Breast epithelium (tissue), 4 donors: ENCODE data around the gene TNIP2. TPM values are rescaled to one million over a fixed set of nuclear protein-coding genes. Genes with fewer than 3 reads are reported as not detected.
"Not testable (repeated sequence)": the region's sequence is repeated elsewhere in the genome, so short reads cannot be mapped to it uniquely, and the experiment has no call there.

Experiments
- DNase-seq, 2 donors: peaks; one replicate each; pipeline ENCODE4 v3.0.0-alpha.2; 2019; ENCODE audit warnings: low spot score in 2 of 2
- H3K27ac ChIP-seq, 2 donors: fragments of 200-600 bp; sonication (generic) in 1 of 2; one replicate each; pipeline ENCODE4 v1.5.1; 2016 to 2019; ENCODE audit warnings: mild to moderate bottlenecking in 1 of 2
- H3K27me3 ChIP-seq, 2 donors: fragments of 200-600 bp; sonication (generic) in 1 of 2; one replicate each; pipeline versions ENCODE4 v1.5.1 to v1.6.0; 2017 to 2019; ENCODE audit warnings: control low read depth in 1 of 2, mild to moderate bottlenecking in 1 of 2
- H3K36me3 ChIP-seq: fragments of 200-600 bp; one replicate; pipeline ENCODE4 v1.5.1; 2019
- H3K4me1 ChIP-seq, 2 donors: fragments of 200-600 bp; sonication (generic); one replicate each; pipeline ENCODE4 v1.5.1; 2016 to 2019; ENCODE audit warnings: control low read depth in 1 of 2
- H3K4me3 ChIP-seq, 3 donors: fragments of 200-600 bp; sonication (generic); 1 replicate in 2 of 3; 2 replicates in 1 of 3; pipeline ENCODE4 v1.5.1; 2016 to 2019; ENCODE audit warnings: mild to moderate bottlenecking in 3 of 3, moderate library complexity in 2 of 3
- H3K9me3 ChIP-seq, 2 donors: fragments of 200-600 bp; sonication (generic) in 1 of 2; one replicate each; pipeline ENCODE4 v1.5.1; 2016 to 2019; ENCODE audit warnings: control low read depth in 1 of 2
- POLR2A ChIP-seq: fragments of 450-650 bp; IDR thresholded peaks from one replicate; pipeline ENCODE4 v1.6.1; 2016; ENCODE audit warnings: antibody characterized with exemption, mild to moderate bottlenecking, moderate library complexity
- POLR2AphosphoS5 ChIP-seq, 3 donors: sonication (generic); formaldehyde crosslinking; IDR thresholded peaks; one replicate each; pipeline ENCODE4 v1.6.1; 2017; ENCODE audit warnings: antibody characterized with exemption in 3 of 3
- intact Hi-C: fragments of 100-400 bp; cut with DNase I; formaldehyde crosslinking; loops from one replicate; pipeline ENCODE4 v1.15.1; 2023; ENCODE audit warnings: low total_unique reads
- total RNA-seq, 3 donors: library from RNA; depleted of rRNA; stranded (reverse); fragments of >200 nt; gene quantifications; one replicate each; pipeline ENCODE4 v1.1.0, GENCODE V29; 2016
- TF ChIP-seq, protein P1 (sequence below), 3 donors: fragments of 450-650 bp; IDR thresholded peaks; one replicate each; pipeline ENCODE4 v1.5.1; 2016 to 2017; ENCODE audit warnings: antibody characterized with exemption in 3 of 3, mild to moderate bottlenecking in 3 of 3, moderate library complexity in 3 of 3

TNIP2 gene
- total RNA-seq, 3 donors from 2014 or later: 46.4 to 73.4 (median 64.2) TPM

DNA sequence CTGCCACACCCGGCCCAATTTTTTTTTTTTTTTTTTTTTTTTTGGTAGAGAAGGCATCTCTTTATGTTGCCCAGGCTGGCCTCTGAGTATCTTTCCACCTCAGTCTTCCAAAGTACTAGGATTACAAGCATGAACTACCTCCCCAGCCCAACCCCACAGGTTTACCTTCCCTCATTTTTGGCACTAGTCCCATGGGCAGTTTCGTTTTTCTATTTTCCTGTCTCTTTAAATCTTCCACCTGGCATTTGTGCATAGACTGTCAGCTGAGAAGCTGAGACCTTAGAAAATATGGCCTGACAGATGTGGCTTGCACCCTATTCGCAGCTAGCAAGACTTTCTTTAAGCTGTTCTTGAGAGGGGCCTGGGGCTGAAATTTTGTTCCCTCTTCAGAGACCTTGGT is 27.9 kb downstream of the TNIP2 start:
- DNase-seq: no peak
- Histone ChIP-seq H3K4me3 (no peak overlapping the region), H3K36me3 (no peaks in the 10 kb centered on the region), H3K27me3 (no peaks in the 10 kb centered on the region), H3K27ac (no peak overlapping the region), H3K4me1 (peaks cover 0 to 4% of the 10 kb centered on the region in 2 donors), H3K9me3 (no peaks in the 10 kb centered on the region)
- intact Hi-C loops: no loop called here
- TF ChIP-seq POLR2A: no peak
- TF ChIP-seq, protein P1, sequence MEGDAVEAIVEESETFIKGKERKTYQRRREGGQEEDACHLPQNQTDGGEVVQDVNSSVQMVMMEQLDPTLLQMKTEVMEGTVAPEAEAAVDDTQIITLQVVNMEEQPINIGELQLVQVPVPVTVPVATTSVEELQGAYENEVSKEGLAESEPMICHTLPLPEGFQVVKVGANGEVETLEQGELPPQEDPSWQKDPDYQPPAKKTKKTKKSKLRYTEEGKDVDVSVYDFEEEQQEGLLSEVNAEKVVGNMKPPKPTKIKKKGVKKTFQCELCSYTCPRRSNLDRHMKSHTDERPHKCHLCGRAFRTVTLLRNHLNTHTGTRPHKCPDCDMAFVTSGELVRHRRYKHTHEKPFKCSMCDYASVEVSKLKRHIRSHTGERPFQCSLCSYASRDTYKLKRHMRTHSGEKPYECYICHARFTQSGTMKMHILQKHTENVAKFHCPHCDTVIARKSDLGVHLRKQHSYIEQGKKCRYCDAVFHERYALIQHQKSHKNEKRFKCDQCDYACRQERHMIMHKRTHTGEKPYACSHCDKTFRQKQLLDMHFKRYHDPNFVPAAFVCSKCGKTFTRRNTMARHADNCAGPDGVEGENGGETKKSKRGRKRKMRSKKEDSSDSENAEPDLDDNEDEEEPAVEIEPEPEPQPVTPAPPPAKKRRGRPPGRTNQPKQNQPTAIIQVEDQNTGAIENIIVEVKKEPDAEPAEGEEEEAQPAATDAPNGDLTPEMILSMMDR (IDR thresholded peaks at IDR 0.05): no peak
- TF ChIP-seq POLR2AphosphoS5 (IDR thresholded peaks at IDR 0.05): no peak

DNA sequence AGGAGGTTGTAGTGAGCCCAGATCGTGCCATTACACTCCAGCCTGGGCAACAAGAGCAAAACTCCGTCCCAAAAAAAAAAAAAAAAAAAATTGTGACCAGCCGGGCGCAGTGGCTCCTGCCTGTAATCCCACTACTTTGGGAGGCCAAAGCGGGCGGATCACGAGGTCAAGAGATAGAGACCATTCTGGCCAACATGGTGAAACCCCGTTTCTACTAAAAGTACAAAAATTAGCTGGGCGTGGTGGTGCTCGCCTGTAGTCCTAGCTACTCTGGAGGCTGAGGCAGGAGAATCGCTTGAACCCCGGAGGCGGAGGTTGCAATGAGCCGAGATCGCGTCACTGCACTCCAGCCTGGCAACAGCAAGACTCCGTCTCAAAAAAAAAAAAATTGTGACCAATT is 29.3 kb downstream of the TNIP2 start:
- H3K27me3 ChIP-seq, H3K36me3 ChIP-seq, intact Hi-C loops, DNase-seq, H3K4me3 ChIP-seq, H3K27ac ChIP-seq, H3K4me1 ChIP-seq, H3K9me3 ChIP-seq: not testable (repeated sequence)

DNA sequence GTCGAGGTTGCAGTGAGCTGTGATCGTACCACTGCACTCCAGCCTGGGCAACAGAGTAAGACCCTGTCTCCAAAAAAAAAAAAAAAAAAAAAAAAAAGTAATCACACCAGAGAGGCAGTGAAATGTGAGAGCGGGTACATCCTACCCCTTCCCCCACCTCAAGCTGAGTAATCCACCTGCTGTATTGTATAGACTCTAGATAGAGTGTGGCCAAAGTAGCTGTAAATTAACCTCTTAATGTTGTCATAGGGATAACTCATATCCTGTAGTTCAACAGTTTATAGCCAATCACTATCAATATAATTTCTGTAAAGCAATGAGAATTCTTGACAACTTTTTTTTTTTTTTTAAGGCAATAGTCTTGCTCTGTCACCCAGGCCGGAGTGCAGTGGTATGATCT is 30.8 kb downstream of the TNIP2 start:
- H3K36me3 ChIP-seq: no peaks in the 10 kb centered on the region
- no peaks in the 10 kb centered on the region for H3K27me3 ChIP-seq
- H3K9me3 ChIP-seq: no peaks in the 10 kb centered on the region
- TF ChIP-seq POLR2AphosphoS5 (IDR thresholded peaks at IDR 0.05): no peak
- TF ChIP-seq POLR2A: no peak
- TF ChIP-seq, protein P1 (IDR thresholded peaks at IDR 0.05): no peak
- no peaks in the 10 kb centered on the region for H3K4me1 ChIP-seq
- no peak for DNase-seq
- intact Hi-C loops: no loop called here
- H3K27ac ChIP-seq: no peak overlapping the region
- no peak overlapping the region for H3K4me3 ChIP-seq

DNA sequence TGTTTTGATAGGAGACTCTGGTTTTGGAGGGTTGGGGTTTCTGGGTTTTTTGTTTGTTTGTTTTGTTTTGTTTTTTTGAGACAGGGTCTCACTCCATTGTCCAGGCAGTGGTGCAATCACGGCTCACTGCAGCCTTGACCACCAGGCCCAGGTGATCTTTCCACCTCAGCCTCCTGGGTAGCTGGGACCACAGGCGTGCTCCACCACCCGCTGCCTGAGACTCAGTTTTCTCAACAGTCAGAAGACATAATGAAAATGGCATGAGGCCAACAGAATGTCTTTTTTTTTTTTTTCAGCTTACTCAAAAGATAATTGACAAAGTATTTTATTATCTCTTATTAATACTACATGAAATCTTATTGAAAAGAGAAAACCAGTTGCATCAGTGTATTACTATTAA is 32.4 kb downstream of the TNIP2 start:
- intact Hi-C loops: no loop called here
- TF ChIP-seq POLR2A: no peak
- TF ChIP-seq POLR2AphosphoS5 (IDR thresholded peaks at IDR 0.05): no peak
- TF ChIP-seq, protein P1 (IDR thresholded peaks at IDR 0.05): no peak
- no peaks in the 10 kb centered on the region for H3K27me3 ChIP-seq
- H3K4me1 ChIP-seq: no peaks in the 10 kb centered on the region
- no peak overlapping the region for H3K27ac ChIP-seq
- DNase-seq: no peak
- no peak overlapping the region for H3K4me3 ChIP-seq
- H3K36me3 ChIP-seq: no peaks in the 10 kb centered on the region
- no peaks in the 10 kb centered on the region for H3K9me3 ChIP-seq

DNA sequence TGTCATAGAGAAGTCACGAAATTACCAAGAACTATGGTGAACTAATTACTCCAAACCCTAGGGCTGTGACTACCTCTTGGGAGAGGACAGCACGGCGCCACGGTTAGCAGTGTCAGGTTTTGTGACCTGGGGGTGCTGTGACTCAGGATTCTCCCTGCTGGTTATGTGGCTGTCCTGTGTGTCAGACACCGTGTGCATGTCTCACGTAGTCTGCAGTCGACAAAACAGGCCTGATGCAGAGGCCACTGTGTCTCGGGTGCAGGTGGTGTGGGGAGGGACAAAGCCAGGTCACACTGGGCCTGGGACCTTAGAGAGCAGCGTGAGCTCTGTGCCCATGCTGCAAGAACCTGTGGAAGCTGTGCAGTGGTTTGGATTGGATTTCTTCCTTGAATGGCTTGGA is 34.1 kb downstream of the TNIP2 start:
- no peak overlapping the region for H3K4me3 ChIP-seq
- H3K27me3 ChIP-seq: no peaks in the 10 kb centered on the region
- DNase-seq: no peak
- no peak for TF ChIP-seq POLR2AphosphoS5 (IDR thresholded peaks at IDR 0.05)
- no peaks in the 10 kb centered on the region for H3K36me3 ChIP-seq
- H3K9me3 ChIP-seq: no peaks in the 10 kb centered on the region
- intact Hi-C loops: no loop called here
- no peak overlapping the region for H3K27ac ChIP-seq
- H3K4me1 ChIP-seq: no peaks in the 10 kb centered on the region

DNA sequence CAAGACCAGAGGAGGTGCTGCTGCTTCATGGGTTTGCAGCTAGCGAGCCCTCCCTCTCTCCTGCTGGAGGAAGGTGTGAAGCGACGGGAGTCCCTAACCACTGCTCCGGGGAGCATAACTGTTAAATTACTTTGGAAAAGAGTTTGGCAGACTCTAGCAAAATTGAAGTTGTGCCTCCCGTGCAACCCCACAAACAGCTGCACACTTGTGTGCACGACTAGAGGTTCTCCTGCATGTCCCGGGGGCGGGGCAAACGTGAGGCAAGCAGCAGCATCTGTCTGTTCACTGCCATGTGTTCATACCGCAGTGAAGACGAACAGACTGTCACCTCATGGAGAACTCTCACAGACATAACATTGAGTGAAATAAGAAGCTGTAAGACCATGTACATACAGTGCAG is 34.5 kb downstream of the TNIP2 start:
- intact Hi-C loops: no loop called here
- Histone ChIP-seq H3K9me3 (no peaks in the 10 kb centered on the region), H3K4me3 (no peak overlapping the region), H3K27ac (no peak overlapping the region), H3K36me3 (no peaks in the 10 kb centered on the region), H3K4me1 (no peaks in the 10 kb centered on the region), H3K27me3 (no peaks in the 10 kb centered on the region)
- no peak for TF ChIP-seq POLR2A
- TF ChIP-seq, protein P1 (IDR thresholded peaks at IDR 0.05): no peak
- TF ChIP-seq POLR2AphosphoS5 (IDR thresholded peaks at IDR 0.05): no peak
- DNase-seq: no peak
